Measurements from ENCODE around the gene GREB1. TPM values are rescaled to one million over a fixed set of nuclear protein-coding genes. Genes with fewer than 3 reads are reported as not detected.

GREB1 gene
- total RNA-seq, 4 donors from 2014 or later: 0.20 to 2.6 (median 1.5) TPM

- no peaks in the 10 kb centered on the region for H3K4me1 ChIP-seq
- 88 to 89% methylated on average over 16 of the region's 16 CpGs for WGBS, 2 donors (ENCODE audit: low coverage in 1 of 2)
- H3K27me3 ChIP-seq: peaks cover 10% of the 10 kb centered on the region
- intact Hi-C loops (cut with DNase I; ENCODE audit: low total_unique reads): no loop called here
- in situ Hi-C loops (cut with MboI; ENCODE audit: low pct_ligation_motif_present in 1 of 4, low pct_unique_long_range_greater_than_20kb in 1 of 4, low sequenced_read_pairs in 3 of 4): no loop called here
- H3K27ac ChIP-seq: no peak overlapping the region
- no peaks in the 10 kb centered on the region for H3K36me3 ChIP-seq
- TF ChIP-seq POLR2AphosphoS5 (IDR thresholded peaks at IDR 0.05) (no peak), CTCF (IDR thresholded peaks at IDR 0.05) (no peak), POLR2A (IDR thresholded peaks at IDR 0.05) (no peak), EP300 (IDR thresholded peaks at IDR 0.05; ENCODE audit: low read depth) (no peak)
- no peaks in the 10 kb centered on the region for H3K9me3 ChIP-seq
- H3K4me3 ChIP-seq: no peak overlapping the region
- DNase-seq: no peak
These were observed 17.9 kb downstream of the GREB1 start for GRCh38 chr2:11551569-11552259.

- intact Hi-C loops (cut with DNase I; ENCODE audit: low total_unique reads) (no loop called here), in situ Hi-C loops (cut with MboI; ENCODE audit: low pct_ligation_motif_present in 1 of 4, low pct_unique_long_range_greater_than_20kb in 1 of 4, low sequenced_read_pairs in 3 of 4) (no loop called here)
- H3K4me3 ChIP-seq: no peak overlapping the region
- no peaks in the 10 kb centered on the region for H3K36me3 ChIP-seq
- H3K4me1 ChIP-seq: no peaks in the 10 kb centered on the region
- peaks cover 10% of the 10 kb centered on the region for H3K27me3 ChIP-seq
- DNase-seq: no peak
- no peak for TF ChIP-seq CTCF (IDR thresholded peaks at IDR 0.05)
- TF ChIP-seq EP300 (IDR thresholded peaks at IDR 0.05; ENCODE audit: low read depth): no peak
- TF ChIP-seq POLR2A (IDR thresholded peaks at IDR 0.05): no peak
- no peak for TF ChIP-seq POLR2AphosphoS5 (IDR thresholded peaks at IDR 0.05)
- no peaks in the 10 kb centered on the region for H3K9me3 ChIP-seq
- WGBS, 2 donors (ENCODE audit: low coverage in 1 of 2): 80 to 87% methylated on average over 1 to 9 of the region's 9 CpGs
- H3K27ac ChIP-seq: no peak overlapping the region
These were observed 18.4 kb downstream of the GREB1 start for GRCh38 chr2:11552260-11552638.

DNA sequence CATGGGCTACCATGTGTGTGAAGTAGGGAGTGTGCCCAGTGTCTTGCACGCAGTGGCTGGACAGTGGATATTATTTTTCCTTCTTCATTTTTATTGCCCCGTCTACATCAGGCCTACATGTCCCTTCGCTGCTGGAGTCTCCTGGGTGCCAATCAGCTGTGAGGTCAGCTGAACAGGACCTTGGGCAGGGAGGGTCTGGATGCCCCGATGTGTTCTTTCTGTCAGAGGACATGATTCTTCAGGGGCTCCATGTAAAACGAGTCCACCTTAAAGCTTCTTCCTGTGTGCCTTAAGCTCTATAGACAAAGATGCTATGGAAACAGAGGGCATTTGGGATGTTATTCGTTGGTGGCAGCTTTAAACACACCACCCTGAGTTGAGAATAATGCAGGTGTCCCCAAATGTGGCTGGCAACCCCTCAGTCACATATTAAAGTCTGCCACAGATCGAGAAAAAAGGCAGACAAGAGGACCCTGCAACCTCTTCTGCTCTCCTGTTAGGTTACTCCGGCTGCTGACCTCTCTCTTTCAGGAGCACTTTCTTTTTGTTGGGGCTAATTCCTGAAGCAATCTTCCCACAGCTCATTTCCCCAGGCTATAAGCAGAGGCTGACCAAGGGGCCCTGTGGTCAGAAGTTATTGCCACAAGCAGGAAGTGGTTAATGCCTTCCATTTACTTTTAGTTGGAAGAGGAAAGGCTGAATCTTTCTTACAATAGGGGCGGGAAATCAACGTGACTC is 20.0 kb downstream of the GREB1 start:
- no peak overlapping the region for H3K4me3 ChIP-seq

More for the DNA sequence above, 20.0 kb downstream of the GREB1 start:
- DNase-seq: no peak
- no peak for TF ChIP-seq CTCF (IDR thresholded peaks at IDR 0.05)
- TF ChIP-seq POLR2A (IDR thresholded peaks at IDR 0.05): no peak
- no peak for TF ChIP-seq POLR2AphosphoS5 (IDR thresholded peaks at IDR 0.05)
- TF ChIP-seq EP300 (IDR thresholded peaks at IDR 0.05; ENCODE audit: low read depth): no peak
- peaks cover 10% of the 10 kb centered on the region for H3K27me3 ChIP-seq
- intact Hi-C loops (cut with DNase I; ENCODE audit: low total_unique reads): no loop called here
- 74 to 86% methylated on average over 6 to 10 of the region's 10 CpGs for WGBS, 2 donors (ENCODE audit: low coverage in 1 of 2)
- in situ Hi-C loops (cut with MboI; ENCODE audit: low pct_ligation_motif_present in 1 of 4, low pct_unique_long_range_greater_than_20kb in 1 of 4, low sequenced_read_pairs in 3 of 4): no loop called here
- H3K9me3 ChIP-seq: no peaks in the 10 kb centered on the region
- no peaks in the 10 kb centered on the region for H3K36me3 ChIP-seq
- H3K27ac ChIP-seq: no peak overlapping the region
- H3K4me1 ChIP-seq: no peaks in the 10 kb centered on the region
